ENCODE results near the gene CCDC88C.

DNA sequence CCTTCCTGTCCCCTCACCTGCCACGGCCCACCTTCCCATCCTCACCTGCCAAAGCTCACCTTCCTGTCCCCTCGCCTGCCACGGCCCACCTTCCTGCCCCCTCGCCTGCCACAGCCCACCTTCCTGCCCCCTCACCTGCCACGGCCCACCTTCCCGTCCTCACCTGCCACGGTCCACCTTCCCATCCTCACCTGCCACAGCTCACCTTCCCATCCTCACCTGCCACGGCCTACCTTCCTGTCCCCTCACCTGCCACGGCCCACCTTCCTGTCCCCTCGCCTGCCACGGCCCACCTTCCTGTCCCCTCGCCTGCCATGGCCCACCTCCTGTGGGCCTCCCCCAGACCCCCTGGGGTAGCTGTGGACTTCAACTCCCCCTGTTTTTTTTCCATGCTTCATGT is 124.3 kb downstream of the CCDC88C start:
- no peak for TF ChIP-seq POLR2A (IDR thresholded peaks at IDR 0.05)
- TF ChIP-seq, protein P1, sequence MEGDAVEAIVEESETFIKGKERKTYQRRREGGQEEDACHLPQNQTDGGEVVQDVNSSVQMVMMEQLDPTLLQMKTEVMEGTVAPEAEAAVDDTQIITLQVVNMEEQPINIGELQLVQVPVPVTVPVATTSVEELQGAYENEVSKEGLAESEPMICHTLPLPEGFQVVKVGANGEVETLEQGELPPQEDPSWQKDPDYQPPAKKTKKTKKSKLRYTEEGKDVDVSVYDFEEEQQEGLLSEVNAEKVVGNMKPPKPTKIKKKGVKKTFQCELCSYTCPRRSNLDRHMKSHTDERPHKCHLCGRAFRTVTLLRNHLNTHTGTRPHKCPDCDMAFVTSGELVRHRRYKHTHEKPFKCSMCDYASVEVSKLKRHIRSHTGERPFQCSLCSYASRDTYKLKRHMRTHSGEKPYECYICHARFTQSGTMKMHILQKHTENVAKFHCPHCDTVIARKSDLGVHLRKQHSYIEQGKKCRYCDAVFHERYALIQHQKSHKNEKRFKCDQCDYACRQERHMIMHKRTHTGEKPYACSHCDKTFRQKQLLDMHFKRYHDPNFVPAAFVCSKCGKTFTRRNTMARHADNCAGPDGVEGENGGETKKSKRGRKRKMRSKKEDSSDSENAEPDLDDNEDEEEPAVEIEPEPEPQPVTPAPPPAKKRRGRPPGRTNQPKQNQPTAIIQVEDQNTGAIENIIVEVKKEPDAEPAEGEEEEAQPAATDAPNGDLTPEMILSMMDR (IDR thresholded peaks at IDR 0.05), result no peak
